ENCODE measurements around the gene IQGAP2.

IQGAP2 gene

DNA sequence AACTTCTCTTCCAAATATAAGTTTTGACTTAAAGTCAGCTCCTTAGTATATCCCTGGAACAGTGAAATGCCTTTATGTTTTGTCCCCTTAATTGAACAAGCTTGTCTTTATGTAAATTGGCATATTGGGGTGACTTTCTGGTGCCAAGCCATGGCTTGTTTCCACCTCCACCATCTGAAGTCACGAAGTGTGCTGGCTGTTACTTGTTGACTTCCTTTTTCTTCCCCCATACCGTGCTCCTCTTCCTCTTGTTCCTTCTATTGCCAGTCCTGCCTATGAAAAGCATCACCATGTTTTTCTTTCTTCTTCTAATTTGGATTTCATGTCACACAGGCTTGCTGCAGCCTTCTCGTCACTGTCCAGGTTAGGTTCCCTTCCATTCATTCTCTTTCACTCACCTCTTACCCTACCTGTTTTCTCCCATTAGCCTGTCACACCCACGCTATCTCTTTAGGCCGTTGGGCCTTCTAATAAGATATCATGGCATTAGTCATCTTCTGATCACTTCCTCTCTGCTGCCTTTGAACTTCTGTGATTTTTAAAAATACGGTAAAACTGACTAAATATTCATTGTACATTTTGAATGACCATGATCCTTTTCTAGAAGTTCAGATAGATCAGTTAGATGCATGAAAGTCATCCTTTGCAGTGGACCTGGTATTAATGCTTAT, 48.1 kb downstream of the IQGAP2 start:
- peak; percentile 36 for DNase-seq

DNA sequence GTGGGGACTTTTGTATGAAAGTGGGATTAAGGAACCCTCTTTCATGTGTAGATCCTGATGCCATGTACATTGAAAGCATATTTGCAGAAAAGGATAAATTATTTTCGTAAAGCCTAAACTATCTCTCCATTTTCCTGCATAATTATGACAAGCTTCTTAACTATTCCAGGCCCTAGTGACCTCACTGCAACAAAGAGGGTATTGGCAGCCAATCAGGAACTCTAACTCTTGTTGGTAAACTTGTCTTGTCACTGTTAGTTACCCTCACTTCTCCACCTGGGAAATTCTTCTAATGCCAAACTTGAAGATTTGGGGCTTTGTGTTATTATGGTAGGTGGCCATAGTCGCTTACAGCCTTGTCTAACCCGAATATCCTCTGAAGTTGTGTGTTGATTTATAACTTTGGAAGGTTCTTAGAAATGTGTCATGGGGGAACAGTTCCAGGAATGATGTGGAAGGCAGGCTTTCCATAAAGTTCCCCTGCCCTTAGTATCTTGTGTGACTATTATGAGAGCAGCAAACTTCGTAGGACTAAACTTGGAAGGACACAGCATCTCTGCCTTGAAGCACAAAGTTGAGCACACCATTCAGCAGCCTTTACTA, 52.5 kb downstream of the IQGAP2 start:
- DNase-seq: no peak

DNA sequence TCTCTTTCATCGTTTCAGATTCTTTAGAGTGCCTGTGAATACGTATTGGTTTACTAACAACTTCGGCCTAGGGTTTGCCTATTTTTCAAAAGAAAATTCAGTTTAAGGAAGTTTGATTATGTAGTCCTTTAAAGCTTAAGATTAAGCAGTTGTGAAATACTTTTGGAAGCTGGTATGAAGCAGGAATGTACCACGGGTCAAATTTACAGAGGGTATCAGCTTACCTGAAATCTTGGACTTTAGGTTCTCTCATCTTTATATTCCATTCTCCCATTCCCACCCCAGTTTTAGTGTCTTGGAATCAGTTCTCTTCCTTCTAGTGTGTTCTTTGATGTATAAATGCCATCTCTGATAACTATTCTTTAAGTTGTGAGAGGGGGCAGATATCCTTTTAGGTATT, 53.2 kb downstream of the IQGAP2 start:
- no peak for DNase-seq

DNA sequence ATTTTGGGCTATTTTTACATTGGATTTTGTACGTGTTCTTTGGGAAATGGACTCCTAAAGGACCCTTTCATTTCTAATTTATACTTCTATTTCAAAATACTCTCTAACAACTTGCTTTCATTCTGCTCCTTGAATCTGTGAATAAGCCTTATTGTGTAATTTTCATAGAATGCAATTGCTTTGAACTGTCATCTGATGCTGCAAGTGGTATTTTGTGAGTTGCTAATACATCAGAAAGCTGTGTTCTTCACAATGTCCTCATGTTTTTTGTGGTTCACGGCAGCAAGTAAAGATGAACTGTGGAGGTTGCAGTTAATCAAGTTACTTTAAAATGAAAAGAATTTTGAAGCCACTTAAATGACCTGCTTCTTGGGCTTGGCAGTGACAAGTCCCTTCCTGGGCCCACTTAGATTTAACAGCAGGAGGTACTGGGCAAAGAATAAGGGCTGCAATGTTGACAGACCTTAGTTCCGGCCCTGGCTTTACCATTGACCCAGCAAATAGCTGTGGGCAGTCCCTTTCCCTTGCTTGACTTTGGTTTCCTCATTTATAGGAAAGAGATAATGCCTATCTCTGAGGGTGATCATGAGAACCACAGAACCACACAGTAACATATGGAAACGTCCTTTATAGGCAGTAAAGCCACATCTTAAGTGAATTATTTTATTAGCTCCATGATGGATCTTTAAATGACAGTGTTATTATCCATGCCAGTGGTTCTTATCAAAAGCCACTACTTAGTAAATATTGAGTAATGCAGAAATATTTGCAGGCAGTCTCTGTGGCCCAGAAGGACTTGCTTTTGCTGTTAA, 54.8 kb downstream of the IQGAP2 start:
- DNase-seq: peak; percentile 72

GRCh38 chr5:76458486-76458830, 55.4 kb downstream of the IQGAP2 start:
- DNase-seq: no peak

DNA sequence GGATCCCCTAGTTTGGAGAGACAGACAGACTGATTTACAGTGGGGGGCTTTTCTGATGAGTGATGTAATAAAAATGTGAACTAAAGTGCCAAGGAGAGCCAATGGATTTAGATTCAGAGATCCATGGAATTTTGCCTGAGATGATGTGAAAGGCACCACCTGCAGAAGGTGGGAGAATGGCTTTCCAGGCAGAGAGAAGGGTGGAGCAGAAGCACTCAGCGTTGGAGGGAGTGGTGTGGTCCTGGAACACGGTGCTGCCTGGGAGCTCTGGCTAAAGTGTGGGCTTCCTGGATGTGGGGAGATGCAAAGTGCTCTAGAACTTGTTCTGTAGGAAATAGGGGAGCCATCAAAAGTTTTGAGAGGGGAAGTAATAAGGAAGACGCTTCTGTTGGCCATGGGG, 57.0 kb downstream of the IQGAP2 start:
- DNase-seq: no peak

- DNase-seq: no peak
These were observed 59.1 kb downstream of the IQGAP2 start for GRCh38 chr5:76462097-76462667.

GRCh38 chr5:76467216-76467615, 64.1 kb downstream of the IQGAP2 start:
- DNase-seq: no peak

DNA sequence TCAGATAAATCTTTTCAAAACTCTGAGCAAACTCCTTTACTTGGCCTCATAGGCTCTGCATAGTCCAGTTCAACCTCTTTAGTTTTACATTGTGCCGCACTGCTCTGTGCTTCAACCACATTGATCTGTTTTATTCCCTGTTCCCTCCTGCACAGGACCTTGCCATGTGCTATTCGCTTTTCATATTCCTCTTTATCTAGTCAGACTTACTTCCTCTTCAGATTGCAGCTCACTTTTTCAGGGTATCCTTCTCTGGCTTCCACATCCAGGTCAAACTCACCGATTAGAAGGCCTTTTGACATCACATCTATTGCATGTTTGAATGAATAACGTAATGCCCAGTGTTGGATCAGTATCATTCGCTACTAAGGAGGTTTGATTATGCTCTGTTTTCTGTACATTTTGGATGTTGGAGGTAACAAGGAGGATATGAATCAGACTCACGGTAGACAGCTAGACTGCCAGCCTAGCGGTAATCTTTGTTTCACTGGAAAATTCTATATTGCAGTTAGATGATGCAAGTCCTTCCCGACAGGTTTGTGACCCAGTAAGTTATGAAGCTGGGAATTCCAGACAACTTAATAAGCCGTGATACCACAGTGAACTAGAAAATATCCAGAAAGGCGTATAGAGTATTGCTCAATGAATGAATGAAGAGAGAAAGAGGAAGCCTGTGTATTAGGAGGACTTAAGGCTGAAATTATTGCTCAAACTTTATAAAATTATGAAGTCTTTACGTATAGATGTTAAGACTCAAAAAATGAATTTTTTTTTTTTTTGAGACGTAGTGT, 65.7 kb downstream of the IQGAP2 start:
- DNase-seq: no peak

- DNase-seq: no peak
These were observed 66.7 kb downstream of the IQGAP2 start for GRCh38 chr5:76469656-76470290.

- no peak for DNase-seq
These were observed 67.9 kb downstream of the IQGAP2 start for GRCh38 chr5:76470976-76471375.

GRCh38 chr5:76471406-76471805, 68.3 kb downstream of the IQGAP2 start:
- DNase-seq: peak; percentile 36

GRCh38 chr5:76471987-76472334, 68.9 kb downstream of the IQGAP2 start:
- no peak for DNase-seq

- DNase-seq: peak; percentile 85
These were observed 69.4 kb downstream of the IQGAP2 start for GRCh38 chr5:76472335-76473008.

DNA sequence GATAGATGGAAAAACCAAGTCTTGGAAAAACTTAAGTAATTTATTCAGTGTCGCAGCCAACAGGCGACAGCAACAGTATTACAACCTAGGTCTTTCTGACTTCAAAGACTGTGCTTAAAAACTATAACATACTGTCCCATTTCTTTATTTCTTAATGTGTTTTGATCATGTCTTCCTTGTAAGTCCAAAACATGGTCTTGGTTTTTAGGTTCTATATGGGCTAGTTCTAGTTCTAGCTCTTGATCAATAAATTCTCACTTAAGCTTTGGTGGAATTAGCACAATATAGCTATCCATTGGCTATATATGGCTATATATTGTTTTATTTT, 69.9 kb downstream of the IQGAP2 start:
- DNase-seq: no peak

DNA sequence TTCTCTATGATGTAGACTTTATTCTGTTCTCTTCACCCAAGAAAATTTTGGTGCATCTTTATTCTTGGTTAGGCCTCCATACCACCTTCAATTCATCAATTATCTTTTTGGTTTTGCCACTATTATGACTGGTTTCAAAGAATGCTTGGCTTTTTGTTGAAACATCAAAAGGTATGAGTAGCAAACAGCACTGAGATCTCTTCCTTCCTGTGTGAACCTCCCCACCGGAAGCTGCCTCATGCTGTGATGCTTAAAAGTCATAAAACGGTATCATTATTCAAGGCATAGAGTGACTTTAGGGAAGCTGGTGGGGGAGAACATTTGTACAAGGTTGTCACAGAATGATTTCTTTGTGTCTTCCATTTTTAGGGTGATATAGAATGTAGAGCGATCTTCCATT, 70.6 kb downstream of the IQGAP2 start:
- no peak for DNase-seq

DNA sequence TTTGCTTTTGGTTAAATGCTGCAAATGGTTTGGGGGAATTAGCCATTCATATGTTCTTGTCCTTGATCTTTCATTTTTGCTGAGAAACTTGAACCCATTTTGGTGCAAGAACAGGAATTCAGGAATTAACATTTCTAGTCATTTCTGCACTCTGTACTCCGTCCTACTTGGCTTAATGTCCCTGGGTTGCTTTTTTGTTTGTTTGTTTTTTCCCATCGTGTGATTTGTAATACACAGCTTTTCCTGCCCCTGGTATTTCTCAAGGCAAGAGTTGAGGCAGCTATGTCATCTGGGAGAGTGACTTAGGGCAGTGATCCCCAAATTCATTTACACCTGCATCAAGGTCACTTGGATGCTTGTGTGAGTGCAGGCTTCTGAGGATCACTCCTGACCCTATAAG, 71.3 kb downstream of the IQGAP2 start:
- no peak for DNase-seq

- no peak for DNase-seq
These were observed 72.3 kb downstream of the IQGAP2 start for GRCh38 chr5:76475385-76475784.

DNA sequence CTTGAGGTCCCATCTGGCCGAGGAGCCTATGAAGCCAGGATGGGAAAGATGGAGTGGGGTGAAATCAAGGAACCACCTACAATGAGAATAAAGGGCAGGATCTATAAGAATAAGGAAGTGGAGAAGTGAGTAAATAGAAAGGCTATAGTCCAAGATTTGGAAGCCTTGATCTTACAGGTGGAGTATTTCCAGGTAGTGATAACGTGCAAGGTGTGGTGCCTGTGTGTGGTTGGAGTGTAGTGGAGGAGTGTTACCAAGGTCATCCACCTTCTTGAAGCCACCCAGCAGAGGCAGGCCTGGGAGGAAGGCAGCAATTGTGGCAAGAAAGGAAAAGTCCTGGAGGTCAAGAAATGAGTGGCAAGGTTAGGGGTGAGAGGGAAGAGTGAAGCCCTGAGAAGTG, 72.9 kb downstream of the IQGAP2 start:
- no peak for DNase-seq

DNA sequence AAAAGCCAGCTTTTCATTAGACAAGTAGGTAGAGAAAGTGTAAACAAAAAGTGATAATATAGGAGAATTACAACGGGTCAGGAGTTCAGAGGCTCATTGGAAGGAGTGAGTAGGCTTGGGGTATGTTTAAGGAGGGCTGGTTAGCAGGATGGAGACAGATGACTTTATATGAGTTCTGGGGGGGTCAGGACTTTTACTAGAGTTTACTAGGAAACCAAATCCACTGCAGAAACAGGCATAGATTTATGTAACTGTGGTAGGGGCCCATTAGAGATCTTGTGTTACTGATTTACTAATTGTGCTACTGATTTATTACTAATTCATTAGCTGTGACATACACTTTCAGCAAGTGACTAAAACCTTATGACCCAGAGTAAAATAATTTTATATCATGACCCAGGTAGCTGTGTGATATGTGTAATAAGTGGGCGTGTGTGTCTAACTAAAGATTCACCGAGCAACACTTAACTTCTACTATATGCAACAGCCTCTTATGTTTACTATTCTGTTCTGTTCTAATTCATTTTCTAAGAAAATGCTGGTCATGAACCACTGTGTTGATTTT, 73.5 kb downstream of the IQGAP2 start:
- DNase-seq: no peak

DNA sequence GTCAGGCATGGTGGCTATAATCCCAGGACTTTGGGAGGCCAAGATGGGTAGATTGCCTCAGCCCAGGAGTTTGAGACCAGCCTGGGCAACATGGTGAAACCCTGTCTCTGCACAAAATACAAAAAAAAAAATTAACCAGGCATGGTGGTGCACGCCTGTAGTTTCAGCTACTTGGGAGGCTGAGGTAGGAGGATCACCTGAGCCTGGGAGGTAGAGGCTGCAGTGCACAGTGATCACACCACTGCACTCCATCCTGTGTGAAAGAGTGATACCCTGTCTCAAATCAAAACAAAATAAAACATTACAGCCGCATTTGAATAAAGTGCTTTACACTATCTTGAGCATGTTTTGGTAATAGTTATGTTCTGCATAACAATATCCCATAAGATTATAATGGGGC, 74.0 kb downstream of the IQGAP2 start:
- no peak for DNase-seq

DNA sequence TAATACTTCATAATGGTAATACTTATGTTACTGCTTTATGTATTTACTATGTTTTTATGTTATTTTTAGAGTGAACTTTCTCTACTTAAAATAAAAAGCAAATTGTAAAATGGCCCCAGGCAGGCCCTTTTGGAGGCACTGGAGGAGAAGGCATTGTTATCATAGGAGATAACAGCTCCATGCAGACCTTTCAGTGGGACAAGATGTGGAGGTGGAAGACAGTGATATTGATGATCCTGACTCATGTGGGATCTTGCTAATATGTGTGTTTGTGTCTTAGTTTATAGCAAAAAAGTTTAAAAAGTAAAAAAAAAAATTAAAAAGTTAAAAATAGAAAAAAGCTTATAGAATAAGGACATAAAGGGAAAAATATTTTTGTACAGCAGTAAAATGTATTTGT, 74.5 kb downstream of the IQGAP2 start:
- DNase-seq: peak; percentile 73

Measured in hematopoietic multipotent progenitor cell treated with erythropoietin and hydrocortisone succinate and interleukin-3 and kit ligand, for 6 days (in vitro differentiated cells).